ENCODE results near the gene AKNA.

DNA sequence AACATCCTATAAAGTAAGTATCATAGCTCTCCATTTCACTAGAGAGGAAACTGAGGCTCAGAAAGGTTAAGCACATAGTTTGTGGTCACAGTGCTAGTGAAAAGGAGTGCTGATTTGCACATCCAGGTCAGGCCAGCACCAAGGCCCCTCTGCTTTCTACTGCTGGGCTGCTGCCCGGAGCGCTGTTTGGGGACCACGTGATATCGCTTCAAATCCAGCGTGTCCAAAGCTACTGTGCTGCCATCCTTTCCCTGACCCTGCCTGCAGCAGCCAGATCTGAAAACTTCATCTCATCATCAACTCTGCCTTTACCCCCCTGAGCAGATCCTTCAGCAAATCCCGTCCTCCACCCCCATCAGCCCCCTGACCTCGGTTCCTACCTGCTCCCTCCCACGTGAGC is 40.7 kb upstream of the AKNA start:
- TF ChIP-seq CTCF (IDR thresholded peaks at IDR 0.05) (no peak), EZH2 (IDR thresholded peaks at IDR 0.05; ENCODE audit: borderline replicate concordance, insufficient read depth, low read depth, low read length, poor library complexity, severe bottlenecking) (no peak)
